Measurements from ENCODE around the gene ZNF700. TPM values are rescaled to one million over a fixed set of nuclear protein-coding genes. Genes with fewer than 3 reads are reported as not detected.

ZNF700 gene
- total and polyA plus RNA-seq, 9 of the 15 experiments (the other 6 are each of a cell fraction or from before 2014, with no cell fraction given): 10.3 to 24.7 (median 14.1) TPM

DNA sequence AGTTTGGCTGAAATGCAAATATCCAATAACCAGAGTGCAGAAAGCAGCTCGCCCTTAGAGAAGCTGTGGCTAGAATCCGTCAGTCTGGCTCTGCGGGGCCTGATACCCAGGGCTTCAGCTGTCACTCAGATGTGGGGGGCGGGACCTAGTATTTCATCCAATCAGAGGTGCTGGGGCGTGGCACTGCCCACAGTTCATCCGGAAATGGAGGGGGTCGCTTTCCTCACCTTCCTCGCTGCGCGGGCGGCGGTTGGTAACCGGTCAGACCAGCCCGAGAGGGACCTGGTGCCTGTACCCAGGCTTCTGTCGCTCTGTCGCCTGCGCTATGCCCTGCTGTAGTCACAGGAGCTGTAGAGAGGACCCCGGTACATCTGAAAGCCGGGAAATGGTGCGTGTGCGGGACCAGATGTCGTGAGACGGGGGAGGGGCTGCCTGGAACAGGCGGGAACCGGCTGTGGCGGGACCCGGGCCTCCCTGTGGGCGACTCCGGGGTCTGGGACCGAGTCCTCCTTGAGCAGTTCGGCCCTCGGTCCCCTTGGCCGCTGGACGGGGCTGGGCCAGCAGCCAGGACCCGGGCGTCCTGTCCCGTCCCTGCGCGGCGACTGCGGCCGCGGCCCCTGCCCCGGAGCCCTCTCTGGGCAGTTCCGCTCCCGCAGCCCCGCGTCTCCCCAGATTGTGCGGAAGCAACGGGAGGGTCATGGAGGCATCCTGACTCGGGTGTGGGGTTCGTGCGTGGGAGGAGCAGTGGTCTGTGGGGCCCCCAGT lies at the start of gene ZNF700 (continued):
- TF ChIP-seq HDAC8 (tag; IDR thresholded peaks at IDR 0.05): no peak
- TF ChIP-seq NFRKB (IDR thresholded peaks at IDR 0.05; ENCODE audit: low read depth): peak; percentile 68
- TF ChIP-seq MEIS2 (IDR thresholded peaks at IDR 0.05; ENCODE audit: partially characterized antibody): peak; percentile 83
- peak; percentile 5; the same call in 1 of the 2 replicates for TF ChIP-seq EP300 (IDR thresholded peaks at IDR 0.05; ENCODE audit: low read length)
- 0 out of 2 replicates have a peak, but pooled peaks have one; percentile 24 for TF ChIP-seq KLF13 (tag; IDR thresholded peaks at IDR 0.05; ENCODE audit: borderline replicate concordance, low read depth)
- peak; percentile 91 for TF ChIP-seq KDM5B (IDR thresholded peaks at IDR 0.05; ENCODE audit: insufficient replicate concordance, low read depth, low read length)
- TF ChIP-seq SAP30 (IDR thresholded peaks at IDR 0.05; ENCODE audit: borderline replicate concordance, insufficient read depth, low read depth, low read length, poor library complexity, severe bottlenecking): peak; percentile 89
- TF ChIP-seq SMARCA4 (IDR thresholded peaks at IDR 0.05): peak; percentile 39; the same call in 1 of the 2 replicates
- TF ChIP-seq NR4A1 (CRISPR knock-in tag; IDR thresholded peaks at IDR 0.05): no peak
- peak; percentile 34; the same call in 1 of the 2 replicates for TF ChIP-seq NR4A1 (tag; IDR thresholded peaks at IDR 0.05)
- peak; percentile 41 for TF ChIP-seq HNRNPLL (IDR thresholded peaks at IDR 0.05; ENCODE audit: low read depth, low read length, poor library complexity, severe bottlenecking)
- peak; percentile 51; the same call in 1 of the 2 replicates for TF ChIP-seq ESRRA (IDR thresholded peaks at IDR 0.05; ENCODE audit: borderline replicate concordance, low read depth)
- peak; percentile 2; the same call in 1 of the 2 replicates for TF ChIP-seq JUN (IDR thresholded peaks at IDR 0.05; ENCODE audit: borderline replicate concordance, low read depth, low read length)
- TF ChIP-seq JUN (CRISPR knock-in tag; IDR thresholded peaks at IDR 0.05; ENCODE audit: borderline replicate concordance): no peak
- TF ChIP-seq KDM1A (IDR thresholded peaks at IDR 0.05): no peak
- peak; percentile 33 to 79; a peak in 1 of 4 replicates for TF ChIP-seq TRIM24 (IDR thresholded peaks at IDR 0.05)
- peak; percentile 94 for TF ChIP-seq EP400 (IDR thresholded peaks at IDR 0.05)
- TF ChIP-seq ZNF785 (CRISPR knock-in tag; IDR thresholded peaks at IDR 0.05): no peak
- TF ChIP-seq, protein P1, sequence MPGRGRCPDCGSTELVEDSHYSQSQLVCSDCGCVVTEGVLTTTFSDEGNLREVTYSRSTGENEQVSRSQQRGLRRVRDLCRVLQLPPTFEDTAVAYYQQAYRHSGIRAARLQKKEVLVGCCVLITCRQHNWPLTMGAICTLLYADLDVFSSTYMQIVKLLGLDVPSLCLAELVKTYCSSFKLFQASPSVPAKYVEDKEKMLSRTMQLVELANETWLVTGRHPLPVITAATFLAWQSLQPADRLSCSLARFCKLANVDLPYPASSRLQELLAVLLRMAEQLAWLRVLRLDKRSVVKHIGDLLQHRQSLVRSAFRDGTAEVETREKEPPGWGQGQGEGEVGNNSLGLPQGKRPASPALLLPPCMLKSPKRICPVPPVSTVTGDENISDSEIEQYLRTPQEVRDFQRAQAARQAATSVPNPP (IDR thresholded peaks at IDR 0.05; ENCODE audit: borderline replicate concordance, insufficient read depth, insufficient read length): no peak
- no peak for TF ChIP-seq ATF1 (CRISPR knock-in tag; IDR thresholded peaks at IDR 0.05)
- peak; percentile 62 for TF ChIP-seq ATF1 (tag; IDR thresholded peaks at IDR 0.05)
- TF ChIP-seq, protein P2, sequence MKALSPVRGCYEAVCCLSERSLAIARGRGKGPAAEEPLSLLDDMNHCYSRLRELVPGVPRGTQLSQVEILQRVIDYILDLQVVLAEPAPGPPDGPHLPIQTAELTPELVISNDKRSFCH (CRISPR knock-in tag; IDR thresholded peaks at IDR 0.05): no peak
- TF ChIP-seq, protein P2 (tag; IDR thresholded peaks at IDR 0.05): no peak
- peak; percentile 64; the same call in 1 of the 2 replicates for TF ChIP-seq ZBTB7A (IDR thresholded peaks at IDR 0.05; ENCODE audit: borderline replicate concordance, control insufficient read depth, low read depth, low read length)
- TF ChIP-seq MBD2 (IDR thresholded peaks at IDR 0.05; ENCODE audit: borderline replicate concordance, low read depth): 0 out of 2 replicates have a peak, but pooled peaks have one; percentile 58
- TF ChIP-seq E2F3 (CRISPR knock-in tag; IDR thresholded peaks at IDR 0.05): peak; percentile 71
- no peak for TF ChIP-seq CHD4 (IDR thresholded peaks at IDR 0.05; ENCODE audit: insufficient read depth, insufficient replicate concordance, low read depth, low read length, poor library complexity, severe bottlenecking)
- TF ChIP-seq CREBBP (IDR thresholded peaks at IDR 0.05; ENCODE audit: low read depth, low read length): no peak
